Kidney (tissue), 14 donors: ENCODE data around the gene PADI6. TPM values are rescaled to one million over a fixed set of nuclear protein-coding genes. Genes with fewer than 3 reads are reported as not detected.
A peak's percentile ranks its signal among the peaks of the same experiment; 100 is the strongest.

Source experiments
- DNase-seq, 5 donors: peaks; one replicate each; pipeline ENCODE4 v3.0.0-alpha.2; 2013 to 2020
- FAIRE-seq: peaks from 2 replicates; lab custom pipeline; 2012; peaks lifted over from hg19 to GRCh38; lab: Jason Lieb, UNC
- H3K27ac ChIP-seq, 2 donors: one replicate each; pipeline ENCODE4 v1.7.0; 2013; ENCODE audit warnings: low read depth in 2 of 2, low read length in 2 of 2, inconsistent platforms in 1 of 2
- H3K27me3 ChIP-seq: one replicate; pipeline ENCODE4 v1.7.1; 2013; ENCODE audit warnings: low read length, inconsistent platforms; ENCODE audit not compliant: control insufficient read depth, insufficient read depth
- H3K36me3 ChIP-seq, 3 donors: one replicate each; pipeline versions ENCODE4 v1.7.0 to v1.7.1; 2013; ENCODE audit warnings: low read length in 3 of 3, control low read depth in 1 of 3, inconsistent platforms in 1 of 3; ENCODE audit not compliant: insufficient read depth in 3 of 3, control insufficient read depth in 2 of 3
- H3K4me1 ChIP-seq, 3 donors: one replicate each; pipeline versions ENCODE4 v1.7.0 to v1.7.1; 2013; ENCODE audit warnings: low read length in 3 of 3, inconsistent platforms in 1 of 3, low read depth in 1 of 3; ENCODE audit not compliant: control insufficient read depth in 2 of 3, insufficient read depth in 2 of 3
- H3K4me3 ChIP-seq, 3 donors: one replicate each; pipeline versions ENCODE4 v1.7.0 to v1.8.1; 2013; ENCODE audit warnings: low read length in 3 of 3, control low read depth in 1 of 3, inconsistent platforms in 1 of 3
- H3K9ac ChIP-seq, 3 donors: one replicate each; pipeline versions ENCODE4 v1.7.0 to v1.7.1; 2013; ENCODE audit warnings: low read length in 3 of 3, control low read depth in 1 of 3, inconsistent platforms in 1 of 3
- H3K9me3 ChIP-seq, 3 donors: one replicate each; pipeline versions ENCODE4 v1.7.0 to v1.7.1; 2013; ENCODE audit warnings: low read length in 3 of 3, control low read depth in 1 of 3, inconsistent platforms in 1 of 3; ENCODE audit not compliant: control insufficient read depth in 2 of 3, insufficient read depth in 1 of 3
- CTCF ChIP-seq: IDR thresholded peaks from 3 replicates; pipeline ENCODE4 v1.5.1; 2012; ENCODE audit warnings: mild to moderate bottlenecking, moderate library complexity, borderline replicate concordance; ENCODE audit not compliant: insufficient read depth; ENCODE audit errors: extremely low read depth
- intact Hi-C: fragments of 100-400 bp; cut with DNase I; formaldehyde crosslinking; loops from one replicate; pipeline ENCODE4 v1.11.1; 2022
- polyA plus RNA-seq: library from polyadenylated mRNA; stranded (reverse); fragments of 350-450 nt; fragmentation: Illumina TruSeq; extraction: RNeasy Lipid Tissue Mini Kit (QIAGEN cat#74804); gene quantifications from one replicate; pipeline ENCODE4 v1.2.3, GENCODE V29; 2014; ENCODE audit warnings: low read depth, low replicate concordance; ENCODE audit not compliant: insufficient read depth
- total RNA-seq: library from RNA; stranded (reverse); fragmentation: NEBNext Ultra II Directional; extraction: Animal tissue kit (Norgen Biotek cat#: 25700); gene quantifications from one replicate; pipeline ENCODE4 v1.2.1, GENCODE V29; 2021
- donor health status: control.
- donor health status: control.
- donor health status: control.
- donor health status: control.
- donor health status: control.
- donor health status: DM: yes; HTN: yes; CAD: no.
- donor health status: Normal renal cell carcinoma (clear cell type).

The PADI6 gene
- total and polyA plus RNA-seq, 2 donors from 2014 or later: not detected

- Histone ChIP-seq H3K27me3 (no peaks in the 10 kb centered on the region), H3K9me3 (no peaks in the 10 kb centered on the region), H3K27ac (no peak overlapping the region), H3K9ac (no peak overlapping the region), H3K4me3 (no peak overlapping the region), H3K4me1 (no peaks in the 10 kb centered on the region), H3K36me3 (no peaks in the 10 kb centered on the region)
- peak in 2 of 5 donors; percentile 7 to 16 for DNase-seq
- no peak for FAIRE-seq
- no peak for TF ChIP-seq CTCF
- intact Hi-C loops: no loop called here
These were observed 21.9 kb upstream of the PADI6 start for GRCh38 chr1:17350083-17350482.

GRCh38 chr1:17350928-17351446 is 21.0 kb upstream of the PADI6 start:
- no peak overlapping the region for H3K4me3 ChIP-seq
- H3K36me3 ChIP-seq: no peaks in the 10 kb centered on the region
- no peak overlapping the region for H3K9ac ChIP-seq
- intact Hi-C loops: no loop called here
- no peak for TF ChIP-seq CTCF
- DNase-seq (no peak), FAIRE-seq (no peak)
- H3K27ac ChIP-seq: no peak overlapping the region
- H3K9me3 ChIP-seq: no peaks in the 10 kb centered on the region
- no peaks in the 10 kb centered on the region for H3K4me1 ChIP-seq
- H3K27me3 ChIP-seq: no peaks in the 10 kb centered on the region

- Histone ChIP-seq H3K4me1 (no peaks in the 10 kb centered on the region), H3K27ac (no peak overlapping the region), H3K27me3 (no peaks in the 10 kb centered on the region), H3K9ac (no peak overlapping the region), H3K36me3 (no peaks in the 10 kb centered on the region), H3K9me3 (no peaks in the 10 kb centered on the region), H3K4me3 (no peak overlapping the region)
- FAIRE-seq (no peak), DNase-seq (no peak)
- TF ChIP-seq CTCF: no peak
- intact Hi-C loops: no loop called here
These were observed 20.2 kb upstream of the PADI6 start for GRCh38 chr1:17351598-17352324.
